IMR-90 (cell line): ENCODE measurements around the gene ATP10D.

ENCODE experiments used
- BHLHE40 ChIP-seq: fragments of 150-350 bp; IDR thresholded peaks from 2 replicates; pipeline ENCODE4 v1.6.1; 2016; ENCODE audit warnings: mild to moderate bottlenecking, low read depth, low read length
- CHD1 ChIP-seq: IDR thresholded peaks from 2 replicates; pipeline ENCODE4 v1.6.1; 2012; ENCODE audit warnings: low read depth, low read length, improper control_type of control experiment
- CTCF ChIP-seq: conservative IDR thresholded peaks from 2 replicates; pipeline ENCODE4 v1.5.1; 2012; ENCODE audit warnings: mild to moderate bottlenecking, low read depth, low read length, improper control_type of control experiment
- FOS ChIP-seq: fragments of 150-350 bp; IDR thresholded peaks from 2 replicates; pipeline ENCODE4 v1.6.1; 2016; ENCODE audit warnings: low read depth, low read length
- MAFK ChIP-seq: IDR thresholded peaks from 2 replicates; pipeline ENCODE4 v1.6.1; 2012; ENCODE audit warnings: low read depth, low read length, improper control_type of control experiment
- MAZ ChIP-seq: IDR thresholded peaks from 2 replicates; pipeline ENCODE4 v1.6.1; 2012; ENCODE audit warnings: low read depth, mild to moderate bottlenecking, low read length, improper control_type of control experiment, moderate library complexity, borderline replicate concordance
- MXI1 ChIP-seq: IDR thresholded peaks from 2 replicates; pipeline ENCODE4 v1.6.1; 2012; ENCODE audit warnings: low read depth, mild to moderate bottlenecking, low read length, moderate library complexity, borderline replicate concordance
- POLR2A ChIP-seq: IDR thresholded peaks from 2 replicates; pipeline ENCODE4 v1.6.1; 2012; ENCODE audit warnings: mild to moderate bottlenecking, low read depth, low read length
- RAD21 ChIP-seq: IDR thresholded peaks from 2 replicates; pipeline ENCODE4 v1.6.1; 2012; ENCODE audit warnings: low read length, improper control_type of control experiment
- RCOR1 ChIP-seq: IDR thresholded peaks from 2 replicates; pipeline ENCODE4 v1.6.1; 2012; ENCODE audit warnings: mild to moderate bottlenecking, low read length, improper control_type of control experiment; ENCODE audit not compliant: insufficient replicate concordance
- RFX5 ChIP-seq: IDR thresholded peaks from 2 replicates; pipeline ENCODE4 v1.8.0; 2012; ENCODE audit warnings: low read depth, mild to moderate bottlenecking, low read length, moderate library complexity
- SMC3 ChIP-seq: fragments of 150-350 bp; IDR thresholded peaks from 2 replicates; pipeline ENCODE4 v1.6.1; 2016; ENCODE audit warnings: low read depth, mild to moderate bottlenecking, antibody characterized with exemption, low read length, moderate library complexity
- USF2 ChIP-seq: fragments of 150-350 bp; IDR thresholded peaks from 2 replicates; pipeline ENCODE4 v1.6.1; 2017; ENCODE audit warnings: mild to moderate bottlenecking, antibody characterized with exemption, low read length, low read depth

GRCh38 chr4:47451657-47452056 lies 33.4 kb upstream of the ATP10D start:
- no peak for TF ChIP-seq POLR2A
- no peak for TF ChIP-seq CTCF
- no peak for TF ChIP-seq RAD21
- no peak for TF ChIP-seq MAFK
- no peak for TF ChIP-seq RCOR1
- no peak for TF ChIP-seq USF2
- TF ChIP-seq CHD1 = no peak
- no peak for TF ChIP-seq BHLHE40
- TF ChIP-seq SMC3 = no peak
- no peak for TF ChIP-seq MAZ
- no peak for TF ChIP-seq FOS
- TF ChIP-seq RFX5 = no peak
- no peak for TF ChIP-seq MXI1
